Measurements from ENCODE around the gene RNF149.
A peak's percentile ranks its signal among the peaks of the same experiment; 100 is the strongest.

- TF ChIP-seq CTCF (IDR thresholded peaks at IDR 0.05; ENCODE audit: insufficient read depth, low read length) (peak; percentile 82), POLR2AphosphoS5 (IDR thresholded peaks at IDR 0.05; ENCODE audit: low read depth) (no peak), GABPA (IDR thresholded peaks at IDR 0.05; ENCODE audit: low read depth) (no peak)
Measured at GRCh38 chr2:101341901-101342624, 33.6 kb upstream of the RNF149 start.
